B cell (primary cell): ENCODE results near the gene ILDR1. TPM values are rescaled to one million over a fixed set of nuclear protein-coding genes. Genes with fewer than 3 reads are reported as not detected.

Experiments used
- ATAC-seq: fragments of 200-7000 bp; cut with Tn5 transposase; one replicate; pipeline ENCODE4 v1.10.0; 2021; ENCODE audit warnings: low read depth, mild to moderate bottlenecking, moderate number of reproducible peaks, moderate library complexity
- CTCF ChIA-PET: fragments of 350-600 bp; sonication (Branson Sonifier 250); formaldehyde crosslinking; loops from one replicate; lab custom pipeline; 2021; ENCODE audit warnings: antibody characterized with exemption, inconsistent platforms; lab: Charles Lee
- POLR2A ChIA-PET: fragments of 350-600 bp; sonication (Branson Sonifier 250); formaldehyde crosslinking; loops from one replicate; lab custom pipeline; 2021; ENCODE audit warnings: antibody characterized with exemption; lab: Charles Lee
- DNase-seq: peaks from one replicate; pipeline ENCODE4 v3.0.0; 2013
- H2AFZ ChIP-seq: 2 replicates; pipeline ENCODE4 v1.6.1; 2012; ENCODE audit warnings: mild to moderate bottlenecking, low read depth, low read length; ENCODE audit not compliant: insufficient read depth, poor library complexity, severe bottlenecking
- H3K27ac ChIP-seq, 2 donors: 1 replicate in 1 of 2; 2 replicates in 1 of 2; pipeline ENCODE4 v1.5.1; 2012 to 2013; ENCODE audit warnings: low read length in 2 of 2, mild to moderate bottlenecking in 2 of 2, moderate library complexity in 1 of 2
- H3K27me3 ChIP-seq, 4 experiments: fragments of 200-600 bp in 1 of 4; sonication (generic) in 1 of 4; replicated peaks in 1 of 4; 1 replicate in 2 of 4; 2 replicates in 2 of 4; pipeline versions ENCODE4 v1.6.1 to v1.7.0; 2013 to 2016; ENCODE audit warnings: low read length in 3 of 4, mild to moderate bottlenecking in 2 of 4, mixed read lengths in 1 of 4, moderate library complexity in 1 of 4; ENCODE audit not compliant: insufficient read depth in 4 of 4, control insufficient read depth in 3 of 4; ENCODE audit errors: control extremely low read depth in 1 of 4
- H3K36me3 ChIP-seq, 2 experiments: replicated peaks in 1 of 2; 1 replicate in 1 of 2; 2 replicates in 1 of 2; pipeline versions ENCODE4 v1.6.1 to v1.7.1; 2013; ENCODE audit warnings: low read length in 1 of 2; ENCODE audit not compliant: insufficient read depth in 2 of 2, control insufficient read depth in 1 of 2; ENCODE audit errors: control extremely low read depth in 1 of 2, extremely low read depth in 1 of 2
- H3K4me1 ChIP-seq, 2 donors: fragments of 200-600 bp in 1 of 2; sonication (generic) in 1 of 2; 1 replicate in 1 of 2; 2 replicates in 1 of 2; pipeline versions ENCODE4 v1.5.1 to v1.6.1; 2013 to 2017; ENCODE audit warnings: low read length in 2 of 2; ENCODE audit not compliant: control insufficient read depth in 2 of 2, insufficient read depth in 2 of 2
- H3K4me2 ChIP-seq: replicated peaks from 2 replicates; pipeline ENCODE3; 2012; ENCODE audit warnings: mild to moderate bottlenecking, low read depth, low read length; ENCODE audit not compliant: poor library complexity, severe bottlenecking
- H3K4me3 ChIP-seq, 5 experiments: fragments of 200-600 bp in 1 of 5; sonication (generic) in 1 of 5; 1 replicate in 3 of 5; 2 replicates in 2 of 5; pipeline versions ENCODE4 v1.5.1 to v1.7.0; 2011 to 2016; ENCODE audit warnings: low read length in 4 of 5, mild to moderate bottlenecking in 4 of 5, low read depth in 2 of 5, control low read depth in 1 of 5, moderate library complexity in 1 of 5; ENCODE audit not compliant: insufficient read depth in 1 of 5; ENCODE audit errors: control extremely low read depth in 1 of 5, extremely low read depth in 1 of 5
- H3K79me2 ChIP-seq: fragments of 200-600 bp; sonication (generic); one replicate; pipeline ENCODE4 v1.6.0; 2016; ENCODE audit warnings: low read length; ENCODE audit not compliant: control insufficient read depth, insufficient read depth
- H3K9ac ChIP-seq: fragments of 200-600 bp; sonication (generic); 2 replicates; pipeline ENCODE4 v1.6.1; 2017; ENCODE audit warnings: mild to moderate bottlenecking, low read length, moderate library complexity
- H3K9me3 ChIP-seq, 3 donors: one replicate each; pipeline versions ENCODE4 v1.6.1 to v1.7.1; 2013; ENCODE audit warnings: low read length in 2 of 3; ENCODE audit not compliant: control insufficient read depth in 2 of 3, insufficient read depth in 1 of 3; ENCODE audit errors: control extremely low read depth in 1 of 3
- H4K20me1 ChIP-seq: 2 replicates; pipeline ENCODE4 v1.6.0; 2012; ENCODE audit warnings: mild to moderate bottlenecking, low read length; ENCODE audit not compliant: insufficient read depth, control insufficient read depth, poor library complexity, severe bottlenecking
- H3K27ac Mint-ChIP-seq: one replicate; pipeline ENCODE4 v1.8.0; 2021; ENCODE audit warnings: mixed read lengths
- H3K27me3 Mint-ChIP-seq: one replicate; pipeline ENCODE4 v1.8.0; 2021; ENCODE audit warnings: mixed read lengths
- H3K4me1 Mint-ChIP-seq: one replicate; pipeline ENCODE4 v1.8.0; 2021; ENCODE audit warnings: mixed read lengths
- H3K4me3 Mint-ChIP-seq: one replicate; pipeline ENCODE4 v1.8.0; 2021; ENCODE audit warnings: mixed read lengths
- H3K9me3 Mint-ChIP-seq: one replicate; pipeline ENCODE4 v1.8.0; 2022; ENCODE audit warnings: mixed read lengths; ENCODE audit not compliant: insufficient read depth
- CTCF ChIP-seq: fragments of 200-600 bp; IDR thresholded peaks from one replicate; pipeline ENCODE4 v1.8.0; 2022; ENCODE audit warnings: antibody characterized with exemption, mild to moderate bottlenecking
- EZH2 ChIP-seq: IDR thresholded peaks from 2 replicates; pipeline ENCODE4 v1.6.1; 2012; ENCODE audit warnings: borderline replicate concordance, low read depth, mild to moderate bottlenecking, moderate library complexity, low read length; ENCODE audit not compliant: insufficient read depth, poor library complexity, severe bottlenecking
- whole genome bisulfite sequencing: methylation state at CpG from one replicate; pipeline ENCODE4 v1.1.5; 2013; ENCODE audit warnings: missing lambda C conversion rate; ENCODE audit not compliant: insufficient coverage; 5-methylcytosine and 5-hydroxymethylcytosine counted together
- intact Hi-C: fragments of 100-400 bp; cut with micrococcal nuclease; formaldehyde crosslinking; loops from one replicate; pipeline ENCODE4 v1.10.0; 2022
- polyA plus RNA-seq: library from polyadenylated mRNA; depleted of rRNA; stranded (reverse); fragments of >200 nt; gene quantifications from 2 replicates; pipeline ENCODE4 v1.2.3, GENCODE V29; 2012
- total RNA-seq, 2 donors: library from RNA; stranded (reverse); fragments of 120-200 nt in 1 of 2; gene quantifications; 1 replicate in 1 of 2; 2 replicates in 1 of 2; pipeline versions ENCODE4 v1.2.3 to v1.2.4, GENCODE V29; 2013 to 2022

Gene ILDR1
- total and polyA plus RNA-seq, 2 donors (not counting 1 experiment from before 2014, with no cell fraction given), result 1.9 to 4.7 TPM

- Histone ChIP-seq H3K79me2 (no peaks in the 10 kb centered on the region), H3K4me2 (no peak overlapping the region), H3K4me1 (peaks cover 8 to 9% of the 10 kb centered on the region in 2 donors), H3K36me3 (peaks cover 0 to 3% of the 10 kb centered on the region in 2 experiments), H2AFZ (no peak overlapping the region), H3K4me3 (no peak overlapping the region), H3K27ac (peak overlapping the region in 1 of 2 donors; percentile 4), H3K27me3 (no peaks in the 10 kb centered on the region), H3K9me3 (peaks cover 0 to 15% (median 4%) of the 10 kb centered on the region in 3 donors), H4K20me1 (no peaks in the 10 kb centered on the region), H3K9ac (no peak overlapping the region)
- Mint-ChIP-seq H3K4me1 (peaks cover 15% of the 10 kb centered on the region), H3K4me3 (no peak overlapping the region), H3K9me3 (peaks cover 4% of the 10 kb centered on the region), H3K27me3 (no peaks in the 10 kb centered on the region), H3K27ac (peak overlapping the region; percentile 17)
- peak; percentile 33 for ATAC-seq
- DNase-seq, result peak; percentile 45
- intact Hi-C loops, result no loop called here
- ChIA-PET POLR2A (no interaction called here), CTCF (no interaction called here)
- no CpG with 5 or more reads among the region's 2 CpGs for WGBS
- no peak for TF ChIP-seq CTCF
Measured at GRCh38 chr3:121957674-121958415, 64.2 kb downstream of the ILDR1 start.

GRCh38 chr3:121956363-121956762 lies 65.7 kb downstream of the ILDR1 start:
- CTCF ChIA-PET, result no interaction called here
- POLR2A ChIA-PET, result no interaction called here
- no peaks in the 10 kb centered on the region for H3K79me2 ChIP-seq
- no peak overlapping the region for H2AFZ ChIP-seq
- no peak for DNase-seq
- peaks cover 1 to 3% of the 10 kb centered on the region in 2 experiments for H3K36me3 ChIP-seq
- intact Hi-C loops, result no loop called here
- TF ChIP-seq CTCF, result no peak
- no peak for TF ChIP-seq EZH2
- no peak overlapping the region for H3K27ac ChIP-seq
- H3K4me1 ChIP-seq, result peaks cover 8 to 9% of the 10 kb centered on the region in 2 donors
- H3K27me3 ChIP-seq, result no peaks in the 10 kb centered on the region
- no CpG with 5 or more reads among the region's 3 CpGs for WGBS
- H3K9ac ChIP-seq, result no peak overlapping the region
- Mint-ChIP-seq H3K4me3 (no peak overlapping the region), H3K9me3 (peaks cover 8% of the 10 kb centered on the region), H3K27me3 (no peaks in the 10 kb centered on the region), H3K4me1 (peaks cover 15% of the 10 kb centered on the region), H3K27ac (no peak overlapping the region)
- H4K20me1 ChIP-seq, result no peaks in the 10 kb centered on the region
- H3K9me3 ChIP-seq, result peaks cover 6 to 18% (median 9%) of the 10 kb centered on the region in 3 donors
- H3K4me2 ChIP-seq, result no peak overlapping the region
- ATAC-seq, result no peak
- no peak overlapping the region for H3K4me3 ChIP-seq
